A673 (cell line): ENCODE measurements around the gene GNG7.

ENCODE experiments used
- CTCF ChIP-seq: fragments of 300-800, 200-600 bp; sonication (generic); conservative IDR thresholded peaks from 2 replicates; pipeline ENCODE4 v1.5.1; 2017; ENCODE audit warnings: low read depth, mild to moderate bottlenecking, antibody characterized with exemption, low read length, moderate library complexity, mixed read lengths
- EZH2 ChIP-seq: fragments of 200-600 bp; sonication (generic); IDR thresholded peaks from 2 replicates; pipeline ENCODE4 v1.6.1; 2017; ENCODE audit warnings: borderline replicate concordance, low read depth, mild to moderate bottlenecking, mixed read lengths, antibody characterized with exemption, low read length; ENCODE audit not compliant: poor library complexity, severe bottlenecking

- no peak for TF ChIP-seq CTCF
- no peak for TF ChIP-seq EZH2
Observed at GRCh38 chr19:2731181-2731995, 28.9 kb upstream of the GNG7 start.
